GM18861 (cell line): Measurements from ENCODE around the gene ST6GALNAC3.

Source experiments
- ATAC-seq: cut with Tn5 transposase; IDR thresholded peaks from one replicate; pipeline ENCODE4 v1.9.1; 2021; ENCODE audit not compliant: unreplicated experiment

ST6GALNAC3 gene

GRCh38 chr1:76562292-76562691, 487.7 kb downstream of the ST6GALNAC3 start:
- no peak for ATAC-seq

- no peak for ATAC-seq
Measured at GRCh38 chr1:76568573-76569238, 494.2 kb downstream of the ST6GALNAC3 start.

- no peak for ATAC-seq
Measured at GRCh38 chr1:76571248-76571647, 496.7 kb downstream of the ST6GALNAC3 start.

- no peak for ATAC-seq
Measured at GRCh38 chr1:76572229-76572628, 497.7 kb downstream of the ST6GALNAC3 start.

- no peak for ATAC-seq
Measured at GRCh38 chr1:76576876-76577524, 502.5 kb downstream of the ST6GALNAC3 start.

GRCh38 chr1:76577525-76578185, 503.1 kb downstream of the ST6GALNAC3 start:
- no peak for ATAC-seq

GRCh38 chr1:76580206-76580605, 505.7 kb downstream of the ST6GALNAC3 start:
- no peak for ATAC-seq

- ATAC-seq, result no peak
Measured at GRCh38 chr1:76581712-76582111, 507.2 kb downstream of the ST6GALNAC3 start.

GRCh38 chr1:76583235-76583868, 508.8 kb downstream of the ST6GALNAC3 start:
- no peak for ATAC-seq

- ATAC-seq, result no peak
Measured at GRCh38 chr1:76583875-76584477, 509.4 kb downstream of the ST6GALNAC3 start.

- no peak for ATAC-seq
Measured at GRCh38 chr1:76585980-76586674, 511.6 kb downstream of the ST6GALNAC3 start.

- no peak for ATAC-seq
Measured at GRCh38 chr1:76587212-76587611, 512.7 kb downstream of the ST6GALNAC3 start.

GRCh38 chr1:76591461-76591860, 516.9 kb downstream of the ST6GALNAC3 start:
- ATAC-seq, result no peak

GRCh38 chr1:76591963-76592362, 517.4 kb downstream of the ST6GALNAC3 start:
- ATAC-seq, result no peak

- ATAC-seq, result no peak
Measured at GRCh38 chr1:76593141-76593540, 518.6 kb downstream of the ST6GALNAC3 start.

GRCh38 chr1:76593618-76594017, 519.1 kb downstream of the ST6GALNAC3 start:
- no peak for ATAC-seq

GRCh38 chr1:76595024-76595423, 520.5 kb downstream of the ST6GALNAC3 start:
- ATAC-seq, result no peak

- ATAC-seq, result no peak
Measured at GRCh38 chr1:76601465-76601864, 526.9 kb downstream of the ST6GALNAC3 start.

- ATAC-seq, result no peak
Measured at GRCh38 chr1:76607717-76608116, 533.2 kb downstream of the ST6GALNAC3 start.

- no peak for ATAC-seq
Measured at GRCh38 chr1:76611770-76612445, 537.4 kb downstream of the ST6GALNAC3 start.
